ENCODE results near the gene SND1. TPM values are rescaled to one million over a fixed set of nuclear protein-coding genes. Genes with fewer than 3 reads are reported as not detected.

SND1 gene
- total RNA-seq, 6 experiments from 2014 or later: 217 to 259 (median 247) TPM

GRCh38 chr7:127887631-127888030, 235.6 kb downstream of the SND1 start:
- H3K4me1 Mint-ChIP-seq (ENCODE audit: low read depth): peaks cover 72% of the 10 kb centered on the region
- DNase-seq: no peak
- no peak overlapping the region for H3K4me3 Mint-ChIP-seq
- peaks cover 1% of the 10 kb centered on the region for H3K27me3 Mint-ChIP-seq (ENCODE audit: insufficient read depth)
- no peak for TF ChIP-seq CTCF (IDR thresholded peaks at IDR 0.05)
- H3K36me3 Mint-ChIP-seq (ENCODE audit: low read depth): peaks cover 37% of the 10 kb centered on the region
- H3K9me3 Mint-ChIP-seq: no peaks in the 10 kb centered on the region
- no peak overlapping the region for H3K27ac Mint-ChIP-seq

GRCh38 chr7:127888411-127888810, 236.4 kb downstream of the SND1 start:
- Mint-ChIP-seq H3K4me3 (no peak overlapping the region), H3K4me1 (ENCODE audit: low read depth) (peaks cover 71% of the 10 kb centered on the region), H3K27ac (no peak overlapping the region), H3K9me3 (no peaks in the 10 kb centered on the region), H3K36me3 (ENCODE audit: low read depth) (peaks cover 44% of the 10 kb centered on the region), H3K27me3 (ENCODE audit: insufficient read depth) (peaks cover 1% of the 10 kb centered on the region)
- no peak for DNase-seq
- TF ChIP-seq CTCF (IDR thresholded peaks at IDR 0.05): no peak

GRCh38 chr7:127888825-127889224, 236.8 kb downstream of the SND1 start:
- H3K4me1 Mint-ChIP-seq (ENCODE audit: low read depth): peaks cover 67% of the 10 kb centered on the region
- H3K27me3 Mint-ChIP-seq (ENCODE audit: insufficient read depth): peaks cover 1% of the 10 kb centered on the region
- no peak for TF ChIP-seq CTCF (IDR thresholded peaks at IDR 0.05)
- H3K27ac Mint-ChIP-seq: no peak overlapping the region
- no peak for DNase-seq
- no peak overlapping the region for H3K4me3 Mint-ChIP-seq
- H3K9me3 Mint-ChIP-seq: no peaks in the 10 kb centered on the region
- H3K36me3 Mint-ChIP-seq (ENCODE audit: low read depth): peaks cover 48% of the 10 kb centered on the region

- H3K9me3 Mint-ChIP-seq: no peaks in the 10 kb centered on the region
- no peak overlapping the region for H3K4me3 Mint-ChIP-seq
- DNase-seq: no peak
- TF ChIP-seq CTCF (IDR thresholded peaks at IDR 0.05): no peak
- H3K4me1 Mint-ChIP-seq (ENCODE audit: low read depth): peaks cover 58% of the 10 kb centered on the region
- peaks cover 1% of the 10 kb centered on the region for H3K27me3 Mint-ChIP-seq (ENCODE audit: insufficient read depth)
- no peak overlapping the region for H3K27ac Mint-ChIP-seq
- H3K36me3 Mint-ChIP-seq (ENCODE audit: low read depth): peaks cover 45% of the 10 kb centered on the region
Observed at GRCh38 chr7:127889677-127890076, 237.7 kb downstream of the SND1 start.

- no peak for DNase-seq
- H3K36me3 Mint-ChIP-seq (ENCODE audit: low read depth): peaks cover 42% of the 10 kb centered on the region
- peaks cover 1% of the 10 kb centered on the region for H3K27me3 Mint-ChIP-seq (ENCODE audit: insufficient read depth)
- no peak for TF ChIP-seq CTCF (IDR thresholded peaks at IDR 0.05)
- no peaks in the 10 kb centered on the region for H3K9me3 Mint-ChIP-seq
- peak overlapping the region; percentile 44; the same call in 1 of the 2 replicates for H3K27ac Mint-ChIP-seq
- peaks cover 48% of the 10 kb centered on the region for H3K4me1 Mint-ChIP-seq (ENCODE audit: low read depth)
- H3K4me3 Mint-ChIP-seq: no peak overlapping the region
Observed at GRCh38 chr7:127890726-127891125, 238.7 kb downstream of the SND1 start.

GRCh38 chr7:127891144-127891543, 239.2 kb downstream of the SND1 start:
- Mint-ChIP-seq H3K36me3 (ENCODE audit: low read depth) (peaks cover 42% of the 10 kb centered on the region), H3K27ac (peak overlapping the region; percentile 44; the same call in 1 of the 2 replicates), H3K4me1 (ENCODE audit: low read depth) (peaks cover 44% of the 10 kb centered on the region), H3K4me3 (no peak overlapping the region), H3K9me3 (no peaks in the 10 kb centered on the region), H3K27me3 (ENCODE audit: insufficient read depth) (peaks cover 1% of the 10 kb centered on the region)
- DNase-seq: no peak
- TF ChIP-seq CTCF (IDR thresholded peaks at IDR 0.05): no peak
